K562 (cell line): ENCODE data around the gene CBFA2T3. TPM values are rescaled to one million over a fixed set of nuclear protein-coding genes. Genes with fewer than 3 reads are reported as not detected.

ENCODE experiments used
- ATF1 ChIP-seq, 2 experiments: fragments of 450-650 bp in 1 of 2; IDR thresholded peaks; 2 replicates each; pipeline ENCODE4 v1.6.1; 2016; ENCODE audit warnings: missing compliant biosample characterization in 1 of 2, missing genetic modification characterization in 1 of 2
- ATF7 ChIP-seq: fragments of 450-650 bp; IDR thresholded peaks from 2 replicates; pipeline ENCODE4 v1.7.1; 2014; ENCODE audit warnings: mild to moderate bottlenecking, moderate library complexity
- CBFB ChIP-seq: sonication (generic); formaldehyde crosslinking; IDR thresholded peaks from 2 replicates; pipeline ENCODE4 v1.4.0; 2020; ENCODE audit warnings: mild to moderate bottlenecking, missing genetic modification reagents
- CEBPB ChIP-seq: fragments of 450-650 bp; IDR thresholded peaks from 2 replicates; pipeline ENCODE4 v1.6.1; 2016; ENCODE audit warnings: missing genetic modification characterization, missing compliant biosample characterization
- CXXC5 ChIP-seq: fragments of 250-450 bp; sonication (Bioruptor Pico); IDR thresholded peaks from 2 replicates; pipeline ENCODE4 v1.8.0; 2022; ENCODE audit warnings: inconsistent platforms, mild to moderate bottlenecking, moderate library complexity
- ETS1 ChIP-seq: conservative IDR thresholded peaks from 2 replicates; pipeline ENCODE4 v1.6.1; 2011; ENCODE audit warnings: low read depth, mild to moderate bottlenecking, low read length; ENCODE audit not compliant: control insufficient read depth
- ETV1 ChIP-seq: fragments of 450-650 bp; conservative IDR thresholded peaks from 2 replicates; pipeline ENCODE4 v1.6.1; 2016; ENCODE audit warnings: missing genetic modification characterization, control low read depth, low read depth, missing compliant biosample characterization
- FOXP1 ChIP-seq: sonication (generic); formaldehyde crosslinking; IDR thresholded peaks from 2 replicates; pipeline ENCODE4 v1.8.0; 2022; ENCODE audit warnings: mild to moderate bottlenecking, missing genetic modification reagents
- FUS ChIP-seq: fragments of 200-400 bp; formaldehyde crosslinking; optimal IDR thresholded peaks from 2 replicates; pipeline ENCODE3; 2017; ENCODE audit warnings: low read depth, low read length
- HMGN3 ChIP-seq: IDR thresholded peaks from 2 replicates; pipeline ENCODE4 v1.6.1; 2011; ENCODE audit warnings: borderline replicate concordance, low read depth, mild to moderate bottlenecking, mixed read lengths, low read length; ENCODE audit not compliant: insufficient read length; ENCODE audit errors: extremely low read depth
- NR4A1 ChIP-seq, 2 experiments: fragments of 250-450 bp in 1 of 2; fragments of 450-650 bp in 1 of 2; sonication (Bioruptor Pico) in 1 of 2; IDR thresholded peaks; 2 replicates each; pipeline versions ENCODE4 v1.4.0 to v1.6.1; 2016 to 2020; ENCODE audit warnings: mild to moderate bottlenecking in 2 of 2, missing compliant biosample characterization in 1 of 2, missing genetic modification characterization in 1 of 2, moderate library complexity in 1 of 2
- POLR3A ChIP-seq: IDR thresholded peaks from 2 replicates; pipeline ENCODE4 v1.6.1; 2011; ENCODE audit warnings: borderline replicate concordance, mild to moderate bottlenecking, moderate library complexity; ENCODE audit not compliant: insufficient read length, insufficient read depth; ENCODE audit errors: extremely low read depth
- RAD51 ChIP-seq: fragments of 450-650 bp; IDR thresholded peaks from 2 replicates; pipeline ENCODE4 v1.7.1; 2016; ENCODE audit warnings: low read depth, mild to moderate bottlenecking, borderline replicate concordance
- RBM14 ChIP-seq: fragments of 200-400 bp; formaldehyde crosslinking; IDR thresholded peaks from 2 replicates; pipeline ENCODE4 v1.6.1; 2018; ENCODE audit warnings: low read depth, mild to moderate bottlenecking, low read length, moderate library complexity, borderline replicate concordance; ENCODE audit not compliant: insufficient read depth
- RBM34 ChIP-seq: fragments of 200-400 bp; formaldehyde crosslinking; IDR thresholded peaks from 2 replicates; pipeline ENCODE4 v1.6.1; 2018; ENCODE audit warnings: low read length, borderline replicate concordance; ENCODE audit not compliant: insufficient read depth
- RFX5 ChIP-seq: IDR thresholded peaks from 2 replicates; pipeline ENCODE4 v1.6.1; 2011; ENCODE audit warnings: low read depth, mild to moderate bottlenecking, improper control_type of control experiment, low read length
- RFX7 ChIP-seq: fragments of 250-450 bp; sonication (Bioruptor Pico); IDR thresholded peaks from 2 replicates; pipeline ENCODE4 v1.5.1; 2021; ENCODE audit warnings: mild to moderate bottlenecking
- SIRT6 ChIP-seq: IDR thresholded peaks from one replicate; pipeline ENCODE4 v1.6.1; 2012; ENCODE audit warnings: low read depth, mild to moderate bottlenecking, control low read depth, inconsistent platforms, low read length, moderate library complexity
- SMC3 ChIP-seq: conservative IDR thresholded peaks from 2 replicates; pipeline ENCODE4 v1.6.1; 2011; ENCODE audit warnings: low read depth, low read length, improper control_type of control experiment; ENCODE audit not compliant: insufficient read depth
- SOX6 ChIP-seq: fragments of 450-650 bp; IDR thresholded peaks from 2 replicates; pipeline ENCODE4 v1.6.1; 2014; ENCODE audit warnings: mild to moderate bottlenecking
- SREBF1 ChIP-seq: fragments of 150-350 bp; IDR thresholded peaks from 2 replicates; pipeline ENCODE4 v1.6.1; 2014; ENCODE audit warnings: antibody characterized with exemption, low read depth, low read length, borderline replicate concordance
- TAF15 ChIP-seq: fragments of 200-400 bp; formaldehyde crosslinking; IDR thresholded peaks from 2 replicates; pipeline ENCODE4 v1.6.1; 2017; ENCODE audit warnings: mild to moderate bottlenecking, low read depth, low read length, moderate library complexity
- ZNF511 ChIP-seq: sonication (generic); formaldehyde crosslinking; IDR thresholded peaks from 2 replicates; pipeline ENCODE4 v1.8.0; 2022; ENCODE audit warnings: mild to moderate bottlenecking, missing genetic modification reagents
- ZNF551 ChIP-seq: fragments of 250-450 bp; sonication (Bioruptor Pico); IDR thresholded peaks from 2 replicates; pipeline ENCODE4 v1.5.0; 2021; ENCODE audit warnings: mild to moderate bottlenecking, moderate library complexity
- polyA plus RNA-seq, 8 experiments: library from polyadenylated mRNA; depleted of rRNA in 4 of 8; stranded (reverse) in 5 of 8; unstranded in 3 of 8; fragments of >200 nt; fragmentation: Nextera tagmentation in 2 of 8; fragmentation: Illumina TruSeq in 1 of 8; extraction: Ambion mirVana in 2 of 8; extraction: Trizol in 1 of 8; gene quantifications; 2 replicates each; pipeline versions ENCODE4 v1.2.1 to v1.2.3, GENCODE V29; 2011 to 2014; ENCODE audit warnings: inconsistent platforms in 1 of 8, missing spikeins in 1 of 8
- total RNA-seq, 7 experiments: library from RNA; depleted of rRNA in 6 of 7; stranded (reverse); fragments of >200 nt in 6 of 7; fragmentation: Illumina TruSeq in 2 of 7; extraction: Trizol in 2 of 7; gene quantifications; 2 replicates each; pipeline versions ENCODE4 v1.2.1 to v1.2.3, GENCODE V29; 2011 to 2021; ENCODE audit warnings: low replicate concordance in 1 of 7

Gene CBFA2T3
- total and polyA plus RNA-seq, 9 of the 15 experiments (the other 6 are each of a cell fraction or from before 2014, with no cell fraction given), result 2.3 to 145 (median 6.7) TPM

DNA sequence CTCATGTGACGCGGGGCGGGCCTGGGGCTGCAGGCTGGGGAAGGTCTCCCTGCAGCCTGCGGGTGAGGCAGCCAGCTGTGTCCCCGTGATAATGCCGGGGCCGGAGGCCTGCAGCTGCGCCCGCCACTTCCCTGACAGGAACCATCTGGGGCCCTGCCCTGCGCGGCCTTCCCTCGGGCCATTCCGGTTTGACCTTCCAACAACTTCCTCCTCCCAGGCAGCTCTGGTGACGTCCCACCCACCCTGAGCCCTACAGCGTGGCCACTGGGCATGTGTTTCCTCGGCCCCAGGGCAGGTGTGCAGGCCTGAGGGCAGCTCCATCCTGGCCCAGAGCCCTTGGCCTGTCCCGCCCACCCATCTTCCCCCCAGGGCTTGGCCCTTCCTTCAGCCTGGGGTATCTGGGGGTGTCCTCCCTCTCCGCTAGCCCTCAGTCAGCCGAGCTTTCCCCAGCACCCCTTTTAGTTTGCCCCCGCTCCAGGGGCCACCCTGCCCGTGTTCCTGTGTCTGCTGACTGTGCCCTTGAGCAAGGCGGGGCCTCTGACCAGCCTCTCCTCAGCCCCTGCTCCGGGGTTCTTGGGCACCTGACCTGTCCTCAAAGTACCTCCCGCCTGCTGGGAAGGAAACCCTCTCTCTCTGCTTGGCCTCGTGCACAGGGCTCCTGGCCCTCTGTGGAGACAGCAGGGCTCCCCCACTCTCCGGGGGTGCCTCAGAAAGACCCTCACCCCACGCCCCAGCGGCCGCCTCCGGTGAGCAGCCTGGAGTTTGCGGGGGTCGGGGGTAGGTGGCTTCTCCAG lies at the start of gene CBFA2T3 (continued):
- TF ChIP-seq CBFB (no peak), SREBF1 (no peak), SIRT6 (no peak), FUS (no peak), RBM14 (no peak), CEBPB (tag) (no peak), RFX5 (no peak), SOX6 (peak; percentile 41; the same call in 1 of the 2 replicates), FOXP1 (CRISPR knock-in tag) (no peak), TAF15 (no peak), SMC3 (no peak), RAD51 (0 out of 2 replicates have a peak, but pooled peaks have one; percentile 36), POLR3A (no peak), ATF1 (CRISPR knock-in tag; IDR thresholded peaks at IDR 0.05) (peak; percentile 35), ATF1 (tag; IDR thresholded peaks at IDR 0.05) (peak; percentile 57), RFX7 (CRISPR knock-in tag) (peak; percentile 44; the same call in 1 of the 2 replicates), ZNF551 (CRISPR knock-in tag) (no peak), CXXC5 (peak; percentile 84), HMGN3 (peak; percentile 98), ETV1 (tag) (peak; percentile 86), NR4A1 (CRISPR knock-in tag; IDR thresholded peaks at IDR 0.05) (no peak; the same call in 1 of the 2 replicates), NR4A1 (tag; IDR thresholded peaks at IDR 0.05) (peak; percentile 18; the same call in 1 of the 2 replicates), ETS1 (peak; percentile 82), ATF7 (peak; percentile 24; the same call in 1 of the 2 replicates), ZNF511 (CRISPR knock-in tag) (no peak), RBM34 (no peak)
